HFF-Myc (cell line): Measurements from ENCODE around the gene TMEM131.

Experiments
- DNase-seq: peaks from one replicate; pipeline ENCODE4 v3.0.0-alpha.2; 2011; ENCODE audit warnings: low read depth; ENCODE audit errors: extremely low read depth
- H3K4me3 ChIP-seq: replicated peaks from 2 replicates; pipeline ENCODE4 v1.5.1; 2011; ENCODE audit warnings: low read depth, mild to moderate bottlenecking, control low read depth, low read length
- TF ChIP-seq, protein P1 (sequence below): IDR thresholded peaks from 2 replicates; pipeline ENCODE4 v1.5.1; 2012; ENCODE audit warnings: mild to moderate bottlenecking, low read depth, low read length, control low read depth; ENCODE audit errors: missing control alignments

The TMEM131 gene

DNA sequence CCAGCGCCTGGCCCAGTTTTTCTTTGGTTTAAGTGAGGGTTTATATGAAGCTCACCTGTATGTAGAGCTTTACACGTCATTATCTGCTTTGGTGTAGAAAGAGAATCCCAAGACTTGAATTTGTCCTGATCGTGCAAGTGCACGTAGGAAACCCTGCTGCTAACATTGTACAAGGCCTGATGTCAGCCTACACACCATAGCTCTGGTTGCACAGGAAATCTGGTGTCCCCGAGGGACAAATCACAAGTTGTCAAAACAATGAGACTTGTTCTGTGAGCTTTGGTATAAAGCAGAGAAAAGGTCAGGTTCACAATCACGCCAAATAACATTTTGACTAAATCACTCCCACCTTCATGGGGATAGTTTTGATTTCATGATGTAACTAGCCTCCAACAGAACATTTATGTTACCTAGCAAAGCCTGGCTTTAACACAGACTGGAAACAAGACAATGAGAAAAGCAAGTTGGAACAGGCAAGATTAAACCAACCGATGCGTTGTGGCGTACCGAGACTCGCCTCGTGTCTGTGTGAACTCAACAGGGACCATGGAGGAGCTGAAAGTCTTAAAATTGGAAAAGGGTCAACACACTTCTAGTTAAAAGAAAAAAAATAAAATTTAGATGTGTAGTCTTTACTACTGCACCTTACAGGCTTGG lies 240.9 kb downstream of the TMEM131 start:
- H3K4me3 ChIP-seq = no peak overlapping the region
- TF ChIP-seq, protein P1, sequence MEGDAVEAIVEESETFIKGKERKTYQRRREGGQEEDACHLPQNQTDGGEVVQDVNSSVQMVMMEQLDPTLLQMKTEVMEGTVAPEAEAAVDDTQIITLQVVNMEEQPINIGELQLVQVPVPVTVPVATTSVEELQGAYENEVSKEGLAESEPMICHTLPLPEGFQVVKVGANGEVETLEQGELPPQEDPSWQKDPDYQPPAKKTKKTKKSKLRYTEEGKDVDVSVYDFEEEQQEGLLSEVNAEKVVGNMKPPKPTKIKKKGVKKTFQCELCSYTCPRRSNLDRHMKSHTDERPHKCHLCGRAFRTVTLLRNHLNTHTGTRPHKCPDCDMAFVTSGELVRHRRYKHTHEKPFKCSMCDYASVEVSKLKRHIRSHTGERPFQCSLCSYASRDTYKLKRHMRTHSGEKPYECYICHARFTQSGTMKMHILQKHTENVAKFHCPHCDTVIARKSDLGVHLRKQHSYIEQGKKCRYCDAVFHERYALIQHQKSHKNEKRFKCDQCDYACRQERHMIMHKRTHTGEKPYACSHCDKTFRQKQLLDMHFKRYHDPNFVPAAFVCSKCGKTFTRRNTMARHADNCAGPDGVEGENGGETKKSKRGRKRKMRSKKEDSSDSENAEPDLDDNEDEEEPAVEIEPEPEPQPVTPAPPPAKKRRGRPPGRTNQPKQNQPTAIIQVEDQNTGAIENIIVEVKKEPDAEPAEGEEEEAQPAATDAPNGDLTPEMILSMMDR = no peak
- no peak for DNase-seq

DNA sequence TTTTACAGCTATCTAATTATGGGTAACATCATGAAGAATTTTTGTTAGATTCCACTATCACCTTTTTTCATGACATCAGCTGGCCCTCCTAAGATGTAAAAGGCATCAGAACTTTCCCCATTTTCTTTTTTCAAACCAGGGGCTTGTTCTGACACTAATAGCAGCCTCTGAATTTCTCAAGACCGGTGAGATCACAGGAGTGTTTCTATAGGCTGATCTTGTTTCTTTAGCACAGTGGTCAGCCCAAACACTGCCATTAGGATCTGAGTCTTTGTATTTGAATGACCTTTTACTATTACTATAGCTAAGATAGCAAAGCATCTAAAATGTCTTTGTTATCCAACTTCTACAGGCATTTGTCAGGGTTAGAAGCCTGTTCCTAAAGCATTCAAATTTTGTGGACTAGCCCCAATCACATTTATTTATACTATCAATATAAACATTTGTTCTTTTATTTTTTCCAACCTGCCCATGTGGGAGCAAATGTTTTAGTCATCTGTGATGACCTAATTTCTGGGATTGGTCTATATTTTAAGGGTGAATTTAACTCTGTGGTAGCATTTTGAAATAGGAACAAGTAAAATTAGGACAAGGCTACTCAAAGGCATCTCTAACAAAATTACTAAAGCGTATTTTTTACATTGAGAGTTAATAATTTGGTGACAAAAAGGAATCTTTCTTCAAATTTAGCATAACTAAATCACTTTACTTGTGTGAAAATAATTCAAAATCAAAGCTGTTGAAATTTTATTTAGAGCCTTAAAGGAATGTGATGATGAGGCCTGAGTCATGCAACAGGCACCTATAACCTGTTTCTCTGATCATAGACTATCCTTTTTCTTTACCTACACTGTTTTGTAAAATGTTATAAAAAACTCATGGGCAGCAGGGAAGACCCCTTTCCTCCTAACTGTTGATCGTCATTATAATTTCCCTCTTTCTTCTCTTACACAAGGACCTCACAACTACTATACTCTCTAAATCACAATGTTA lies 243.1 kb downstream of the TMEM131 start:
- H3K4me3 ChIP-seq = no peak overlapping the region
- TF ChIP-seq, protein P1 = no peak
- DNase-seq = no peak

DNA sequence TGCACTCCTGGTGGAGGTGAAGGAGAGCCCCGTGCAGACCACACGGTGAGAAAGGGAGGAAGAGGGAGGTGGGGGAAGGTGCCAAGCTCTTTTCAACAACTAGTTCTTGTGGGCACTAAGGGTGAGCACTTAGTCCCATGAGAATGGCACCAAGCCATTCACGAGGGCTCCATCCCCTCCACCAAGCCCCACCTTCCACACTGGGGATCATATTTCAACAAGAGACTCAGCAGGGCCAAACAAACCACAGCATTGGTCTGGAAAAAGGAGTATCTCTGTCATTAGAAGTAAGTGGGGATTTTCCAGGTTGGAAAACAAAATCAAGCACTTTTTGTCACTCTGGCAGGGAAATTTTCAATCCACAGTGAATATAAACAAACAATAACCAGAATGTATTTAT lies 244.0 kb downstream of the TMEM131 start:
- no peak overlapping the region for H3K4me3 ChIP-seq
- DNase-seq = no peak
- TF ChIP-seq, protein P1 = no peak

- DNase-seq = no peak
- TF ChIP-seq, protein P1 = no peak
- no peak overlapping the region for H3K4me3 ChIP-seq
Observed at GRCh38 chr2:97750017-97750416, 245.7 kb downstream of the TMEM131 start.

DNA sequence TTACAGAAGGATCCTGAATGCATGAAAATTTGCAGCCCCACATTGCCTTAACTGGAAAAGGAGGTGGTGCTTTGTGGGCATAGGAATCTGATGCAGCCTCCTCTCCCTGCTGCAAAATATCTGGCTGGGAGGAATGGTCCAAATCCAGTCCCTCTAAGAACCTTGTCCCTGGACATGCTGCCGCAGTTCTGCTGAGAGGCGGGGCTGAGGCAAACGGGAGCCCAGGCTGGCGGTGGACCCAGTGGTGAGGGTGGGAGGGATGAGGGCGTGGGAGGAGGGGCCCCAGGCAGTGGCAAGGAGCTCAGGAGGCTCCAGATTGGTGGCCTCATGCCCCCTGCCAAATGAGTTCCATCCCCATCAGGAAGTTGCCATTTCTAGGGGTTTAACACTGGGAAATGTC lies 246.2 kb downstream of the TMEM131 start:
- TF ChIP-seq, protein P1 = no peak
- DNase-seq = no peak

GRCh38 chr2:97747716-97748115 lies 248.0 kb downstream of the TMEM131 start:
- no peak overlapping the region for H3K4me3 ChIP-seq
- no peak for DNase-seq
- TF ChIP-seq, protein P1 = no peak

More for the DNA sequence above, 246.2 kb downstream of the TMEM131 start:
- no peak overlapping the region for H3K4me3 ChIP-seq
